Activated CD8-positive, alpha-beta memory T cell treated with anti-CD3 and anti-CD28 coated beads, Interleukin-2, amount 50 U/mL, for 24 hours (primary cell): ENCODE data around the gene CMTM3.

ENCODE experiments used
- DNase-seq: peaks from one replicate; pipeline ENCODE4 v3.0.0-alpha.2; 2020; ENCODE audit errors: extremely low read depth

Gene CMTM3

GRCh38 chr16:66635406-66635805 is 30.9 kb downstream of the CMTM3 start:
- DNase-seq, result no peak

- DNase-seq, result no peak
These were observed 31.7 kb downstream of the CMTM3 start for GRCh38 chr16:66636199-66636598.

DNA sequence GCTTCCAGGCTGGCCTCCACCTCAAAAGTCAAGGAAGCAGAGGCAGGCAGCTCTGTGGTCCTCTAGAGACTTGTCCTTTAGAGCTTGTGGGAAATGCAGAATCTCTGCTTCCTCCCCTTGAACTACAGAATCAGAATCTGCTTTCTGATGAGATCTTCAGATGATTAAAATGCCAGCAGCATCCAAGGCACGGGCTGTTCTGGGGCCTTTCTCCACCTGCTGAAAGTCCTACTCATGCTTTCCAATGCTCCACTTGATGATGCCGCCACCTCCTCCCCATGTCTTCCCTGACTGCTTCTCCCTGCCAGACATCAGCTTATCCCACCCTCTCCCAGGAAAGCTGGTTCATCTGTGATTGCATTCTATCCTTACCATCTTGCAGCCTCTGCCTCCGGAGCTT is 33.3 kb downstream of the CMTM3 start:
- no peak for DNase-seq

GRCh38 chr16:66639091-66639885 is 34.8 kb downstream of the CMTM3 start:
- DNase-seq, result no peak

- no peak for DNase-seq
These were observed 36.3 kb downstream of the CMTM3 start for GRCh38 chr16:66640724-66641314.

- DNase-seq, result no peak
These were observed 36.9 kb downstream of the CMTM3 start for GRCh38 chr16:66641387-66641786.

DNA sequence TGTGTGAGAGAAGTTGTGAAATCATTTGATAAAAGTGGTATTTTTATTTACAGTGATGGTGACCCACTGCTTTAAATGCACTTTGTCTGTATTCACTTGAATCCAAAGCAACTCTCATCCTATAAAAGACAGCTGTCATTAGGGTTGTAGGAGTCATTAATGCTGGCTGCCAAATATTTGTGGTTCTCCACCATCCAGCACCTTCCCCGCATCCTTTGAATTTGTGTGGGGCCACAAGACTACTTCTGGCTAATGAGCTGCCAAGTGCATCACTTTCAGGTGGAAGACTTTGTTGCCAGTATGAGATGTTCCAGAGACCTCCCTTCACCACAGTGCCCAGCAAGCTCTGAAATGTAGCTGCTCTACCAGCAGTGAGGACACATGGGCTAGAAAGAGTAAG is 43.4 kb downstream of the CMTM3 start:
- no peak for DNase-seq

DNA sequence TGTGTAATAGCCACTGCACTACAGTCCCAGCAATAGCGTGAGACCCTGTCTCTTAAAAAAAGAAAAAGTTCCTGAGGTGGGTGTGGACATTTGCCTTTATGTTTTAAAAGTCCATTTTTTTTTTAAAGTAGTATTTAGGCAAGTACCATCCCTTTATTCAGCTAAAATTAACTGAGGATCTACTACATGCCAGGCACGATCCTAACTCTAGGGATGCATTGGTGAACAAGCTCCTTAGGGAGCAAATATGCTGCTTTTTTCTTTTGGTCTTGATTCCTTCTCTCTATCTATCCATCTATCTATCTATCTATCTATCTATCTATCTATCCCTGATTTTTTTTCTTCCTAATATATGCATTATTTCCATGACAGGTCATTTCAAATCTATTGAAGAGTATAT is 44.7 kb downstream of the CMTM3 start:
- DNase-seq, result no peak

DNA sequence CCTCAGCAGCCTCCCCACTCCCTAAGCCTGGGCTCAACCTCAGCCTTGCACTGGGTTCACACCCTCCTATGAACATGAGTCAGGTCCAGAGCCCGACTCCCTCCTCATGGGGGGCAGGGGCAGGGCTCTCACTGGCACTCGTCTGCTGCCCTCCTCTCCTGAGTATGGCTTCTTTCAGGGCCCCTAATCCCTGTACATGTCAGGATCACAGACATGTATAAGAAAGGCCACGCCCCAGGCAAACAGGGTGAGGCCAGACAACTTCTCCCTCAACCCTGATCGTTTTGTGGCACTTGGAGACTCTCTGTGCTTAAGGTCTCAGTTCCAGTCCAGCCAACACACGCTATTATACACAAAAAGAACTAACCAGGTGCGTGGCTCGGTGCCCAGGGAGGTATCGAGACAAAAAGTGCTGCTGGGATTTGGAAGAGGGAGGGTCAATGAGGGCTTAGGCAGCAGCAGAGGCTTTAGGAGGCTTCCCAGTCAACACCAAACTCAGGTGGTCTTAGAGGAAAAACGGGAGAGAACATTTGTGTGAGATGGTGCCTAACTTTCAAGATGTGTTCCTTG is 45.2 kb downstream of the CMTM3 start:
- DNase-seq, result no peak

GRCh38 chr16:66650707-66651473 is 46.4 kb downstream of the CMTM3 start:
- DNase-seq, result peak; percentile 39

DNA sequence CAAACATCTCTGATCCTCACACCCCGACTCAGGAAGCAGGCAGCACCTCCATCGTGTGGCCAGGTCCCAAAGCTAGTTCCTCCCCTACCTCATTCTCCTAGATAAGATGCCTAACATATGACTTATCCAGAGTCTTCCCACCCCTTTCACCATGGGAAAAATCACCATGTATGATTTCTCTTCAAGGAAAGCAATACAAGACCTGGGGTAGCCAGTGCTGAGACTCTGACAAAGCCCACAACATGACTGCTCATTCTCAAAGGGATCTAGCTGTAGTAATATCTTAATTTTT is 46.9 kb downstream of the CMTM3 start:
- DNase-seq, result no peak

GRCh38 chr16:66651965-66652364 is 47.5 kb downstream of the CMTM3 start:
- no peak for DNase-seq

- DNase-seq, result no peak
These were observed 48.3 kb downstream of the CMTM3 start for GRCh38 chr16:66652661-66653360.

DNA sequence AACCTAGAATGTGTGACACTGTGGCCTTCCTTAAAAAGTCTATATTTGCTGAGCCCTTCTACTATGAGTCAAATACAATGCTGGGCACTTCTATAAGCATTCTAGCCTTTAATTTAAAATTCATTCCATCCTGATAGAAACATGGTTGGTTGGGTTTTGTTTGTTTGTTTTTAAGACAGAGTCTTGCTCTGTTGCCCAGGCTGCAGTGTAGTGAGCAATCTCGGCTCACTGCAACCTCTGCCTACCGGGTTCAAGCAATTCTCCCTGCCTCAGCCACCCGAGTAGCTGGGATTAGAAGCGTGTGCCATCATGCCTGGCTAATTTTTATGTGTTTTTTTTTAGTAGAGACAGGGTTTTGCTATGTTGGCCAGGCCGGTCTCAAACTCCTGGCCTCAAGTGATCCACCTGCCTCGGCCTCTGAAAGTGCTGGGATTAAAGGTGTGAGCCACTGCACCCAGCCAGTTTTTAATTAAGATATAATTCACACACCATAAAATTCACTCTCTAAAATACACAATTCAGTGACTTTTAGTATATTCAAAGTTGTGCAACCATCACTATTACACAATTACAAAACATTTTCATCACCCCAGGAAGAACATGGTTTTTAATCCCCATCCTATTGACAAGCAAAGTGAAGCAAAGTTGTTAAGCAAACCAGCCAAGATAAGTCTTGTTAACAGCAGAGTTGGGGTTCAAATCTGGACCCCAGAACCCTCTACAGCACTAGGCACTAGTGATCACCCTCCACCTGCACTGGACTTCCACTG is 49.3 kb downstream of the CMTM3 start:
- DNase-seq, result no peak

DNA sequence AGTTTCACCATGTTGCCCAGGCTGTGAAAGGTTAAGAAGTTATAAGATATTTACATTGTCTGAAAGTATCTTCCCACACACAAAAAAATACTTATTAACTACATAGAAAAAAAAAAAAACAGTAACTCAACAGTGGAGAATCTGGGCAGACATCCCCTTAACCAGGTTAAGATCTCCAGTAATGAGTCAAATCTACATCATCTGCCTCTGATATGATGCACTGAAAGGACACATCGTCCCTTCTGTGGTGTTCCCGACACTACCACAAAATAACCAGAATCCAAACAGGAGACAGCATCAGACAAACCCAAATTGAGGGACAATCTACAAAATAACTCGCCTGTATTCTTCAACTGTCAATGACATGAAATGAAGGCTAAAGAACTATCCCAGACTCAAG is 52.0 kb downstream of the CMTM3 start:
- DNase-seq, result no peak

GRCh38 chr16:66658143-66658859 is 53.8 kb downstream of the CMTM3 start:
- no peak for DNase-seq

DNA sequence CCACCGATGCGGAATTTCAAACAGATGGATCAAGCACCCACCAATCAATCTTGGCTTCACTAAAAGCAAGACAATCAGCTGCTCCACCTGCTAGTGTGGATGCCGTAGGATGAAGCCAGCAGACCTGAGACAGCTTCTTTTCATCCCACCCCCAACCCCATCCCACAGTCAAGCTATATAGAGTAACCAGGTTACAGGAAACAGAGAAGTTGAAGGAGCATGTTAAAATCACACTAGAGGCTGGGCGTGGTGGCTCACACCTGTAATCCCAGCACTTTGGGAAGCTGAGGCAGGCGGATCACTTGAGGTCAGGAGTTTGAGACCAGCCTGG is 54.3 kb downstream of the CMTM3 start:
- DNase-seq, result no peak

- no peak for DNase-seq
These were observed 56.1 kb downstream of the CMTM3 start for GRCh38 chr16:66660422-66661209.

GRCh38 chr16:66661210-66661560 is 56.7 kb downstream of the CMTM3 start:
- DNase-seq, result no peak
